Hepatic stellate cell (primary cell): ENCODE measurements around the gene TBC1D8.

Experiments used
- DNase-seq: peaks from one replicate; pipeline ENCODE4 v3.0.0; 2011; ENCODE audit warnings: low spot score

TBC1D8 gene

GRCh38 chr2:101026923-101027469 is 124.2 kb downstream of the TBC1D8 start:
- DNase-seq, result no peak

GRCh38 chr2:101026253-101026701 is 124.9 kb downstream of the TBC1D8 start:
- no peak for DNase-seq

GRCh38 chr2:101025561-101025960 is 125.6 kb downstream of the TBC1D8 start:
- DNase-seq, result no peak

GRCh38 chr2:101023327-101024107 is 127.7 kb downstream of the TBC1D8 start:
- no peak for DNase-seq

GRCh38 chr2:101022221-101022620 is 129.0 kb downstream of the TBC1D8 start:
- no peak for DNase-seq

GRCh38 chr2:101018934-101019333 is 132.2 kb downstream of the TBC1D8 start:
- DNase-seq, result no peak

- DNase-seq, result no peak
These were observed 133.8 kb downstream of the TBC1D8 start for GRCh38 chr2:101017371-101017770.

GRCh38 chr2:101014264-101014857 is 136.8 kb downstream of the TBC1D8 start:
- no peak for DNase-seq

- DNase-seq, result peak; percentile 29
These were observed 138.4 kb downstream of the TBC1D8 start for GRCh38 chr2:101012706-101013181.

GRCh38 chr2:101012054-101012705 is 139.0 kb downstream of the TBC1D8 start:
- DNase-seq, result no peak

GRCh38 chr2:101011152-101011551 is 140.0 kb downstream of the TBC1D8 start:
- DNase-seq, result no peak

- no peak for DNase-seq
These were observed 143.5 kb downstream of the TBC1D8 start for GRCh38 chr2:101007415-101008345.

- DNase-seq, result no peak
These were observed 145.0 kb downstream of the TBC1D8 start for GRCh38 chr2:101006065-101006715.

- DNase-seq, result no peak
These were observed 146.4 kb downstream of the TBC1D8 start for GRCh38 chr2:101004620-101005325.

- DNase-seq, result no peak
These were observed 147.9 kb downstream of the TBC1D8 start for GRCh38 chr2:101003278-101003775.

GRCh38 chr2:101002562-101003277 is 148.5 kb downstream of the TBC1D8 start:
- peak; percentile 34 for DNase-seq

GRCh38 chr2:101001691-101002561 is 149.3 kb downstream of the TBC1D8 start, which contains the start of gene RPL31:
Gene RPL31, plus strand, starts transcription at chr2:101002289. Its CDS starts 413 bp downstream, at chr2:101002702.
- DNase-seq, result peak; percentile 98

GRCh38 chr2:100999995-101000394 is 151.2 kb downstream of the TBC1D8 start:
- DNase-seq, result no peak
